Nephron progenitor cell (in vitro differentiated cells): Measurements from ENCODE around the gene GFOD1.
"Not testable (repeated sequence)": the region's sequence is repeated elsewhere in the genome, so short reads cannot be mapped to it uniquely, and the experiment has no call there.

Experiments used
- DNase-seq: peaks from one replicate; pipeline ENCODE4 v3.0.0; 2021
- H3K27ac Mint-ChIP-seq: 2 replicates; pipeline ENCODE4 v1.8.0; 2021; ENCODE audit warnings: mild to moderate bottlenecking, moderate library complexity, mixed read lengths
- H3K27me3 Mint-ChIP-seq: 2 replicates; pipeline ENCODE4 v1.8.0; 2021; ENCODE audit warnings: mild to moderate bottlenecking, low read depth, mixed read lengths; ENCODE audit not compliant: poor library complexity
- H3K36me3 Mint-ChIP-seq: 2 replicates; pipeline ENCODE4 v1.8.0; 2021; ENCODE audit warnings: low read depth, mixed read lengths
- H3K4me1 Mint-ChIP-seq: 2 replicates; pipeline ENCODE4 v1.8.0; 2021; ENCODE audit warnings: mixed read lengths
- H3K4me3 Mint-ChIP-seq: 2 replicates; pipeline ENCODE4 v1.8.0; 2021; ENCODE audit warnings: mild to moderate bottlenecking, moderate library complexity, mixed read lengths
- H3K9me3 Mint-ChIP-seq: 2 replicates; pipeline ENCODE4 v1.8.0; 2021; ENCODE audit warnings: mild to moderate bottlenecking, moderate library complexity, mixed read lengths
- CTCF ChIP-seq: fragments of 200-600 bp; sonication (generic); IDR thresholded peaks from 2 replicates; pipeline ENCODE4 v1.5.0; 2021; ENCODE audit warnings: antibody characterized with exemption

The GFOD1 gene

GRCh38 chr6:13444604-13445003 lies 42.8 kb downstream of the GFOD1 start:
- TF ChIP-seq CTCF: no peak
- Mint-ChIP-seq H3K9me3 (peaks cover 1% of the 10 kb centered on the region), H3K27me3 (peaks cover 2% of the 10 kb centered on the region), H3K27ac (no peak overlapping the region), H3K36me3 (peaks cover 2% of the 10 kb centered on the region), H3K4me3 (no peak overlapping the region), H3K4me1 (peaks cover 35% of the 10 kb centered on the region)
- DNase-seq: no peak

GRCh38 chr6:13443978-13444377 lies 43.4 kb downstream of the GFOD1 start:
- not testable (repeated sequence) for H3K27me3 Mint-ChIP-seq, H3K27ac Mint-ChIP-seq, H3K4me3 Mint-ChIP-seq, H3K9me3 Mint-ChIP-seq, DNase-seq, H3K36me3 Mint-ChIP-seq
- H3K4me1 Mint-ChIP-seq: peaks cover 35% of the 10 kb centered on the region

GRCh38 chr6:13441778-13442177 lies 45.6 kb downstream of the GFOD1 start:
- no peak for TF ChIP-seq CTCF
- Mint-ChIP-seq H3K4me3 (no peak overlapping the region), H3K4me1 (peaks cover 22% of the 10 kb centered on the region), H3K27ac (no peak overlapping the region), H3K9me3 (no peaks in the 10 kb centered on the region), H3K36me3 (no peaks in the 10 kb centered on the region), H3K27me3 (no peaks in the 10 kb centered on the region)
- DNase-seq: no peak

GRCh38 chr6:13439644-13440043 lies 47.8 kb downstream of the GFOD1 start:
- no peak for TF ChIP-seq CTCF
- Mint-ChIP-seq H3K9me3 (no peaks in the 10 kb centered on the region), H3K27ac (no peak overlapping the region), H3K36me3 (no peaks in the 10 kb centered on the region), H3K27me3 (peaks cover under 1% of the 10 kb centered on the region), H3K4me1 (peaks cover under 1% of the 10 kb centered on the region), H3K4me3 (no peak overlapping the region)
- DNase-seq: no peak

DNA sequence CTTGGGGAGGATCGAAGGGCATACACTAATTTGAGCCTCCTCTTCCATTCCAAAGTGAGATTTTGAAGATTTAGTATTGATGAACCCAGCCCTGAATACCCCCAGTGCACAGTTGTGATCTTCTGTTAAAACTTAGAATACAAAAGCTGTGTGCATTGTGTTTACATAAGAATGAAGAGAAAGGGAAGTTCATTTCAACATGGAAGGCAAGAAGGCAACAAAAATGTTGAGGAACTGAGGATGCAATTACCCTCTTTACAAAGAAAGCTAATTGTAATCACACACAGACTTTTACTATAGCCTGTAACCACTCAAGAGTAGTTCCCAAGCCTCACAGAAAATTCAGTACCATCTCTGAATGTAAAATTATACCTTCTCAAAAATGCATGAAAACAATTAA lies 49.3 kb downstream of the GFOD1 start:
- Mint-ChIP-seq H3K36me3 (no peaks in the 10 kb centered on the region), H3K27me3 (peaks cover 4% of the 10 kb centered on the region), H3K9me3 (peaks cover 5% of the 10 kb centered on the region), H3K27ac (no peak overlapping the region), H3K4me3 (no peak overlapping the region), H3K4me1 (no peaks in the 10 kb centered on the region)
- TF ChIP-seq CTCF: no peak
- no peak for DNase-seq

DNA sequence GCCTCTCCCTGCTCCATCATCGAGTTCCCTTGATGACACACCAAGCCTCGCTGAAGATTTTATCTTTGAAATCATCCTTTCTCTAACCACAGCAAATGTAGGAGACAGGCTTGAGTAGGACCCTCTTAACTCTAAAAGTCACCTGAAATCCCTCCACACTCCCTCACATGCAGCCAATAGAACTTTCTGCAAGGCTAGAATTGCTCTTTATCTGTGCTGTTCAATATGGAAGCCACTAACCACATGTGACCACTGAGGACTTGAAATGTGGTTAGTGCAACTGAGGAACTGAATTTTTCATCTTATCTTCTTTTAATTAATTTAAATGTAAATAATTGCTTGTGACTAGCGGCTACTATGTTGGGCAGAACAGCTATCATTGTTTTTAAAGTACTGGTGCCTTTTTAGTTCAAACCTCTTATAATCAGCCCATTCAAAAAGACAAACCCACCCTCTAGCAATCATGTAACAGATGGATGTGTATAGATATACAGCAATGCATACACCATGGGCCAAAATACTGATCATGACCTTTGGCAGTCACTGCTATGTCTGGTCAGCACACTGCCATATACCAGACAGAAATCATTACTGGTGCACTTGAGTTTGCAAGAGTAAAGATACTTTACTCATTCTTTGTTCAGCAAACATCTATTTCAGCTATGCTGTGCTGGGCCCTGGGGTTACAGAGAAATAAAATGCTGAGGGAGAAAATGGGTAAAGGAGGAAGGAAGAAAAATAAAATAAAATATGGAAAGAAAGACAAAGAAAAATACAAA lies 50.0 kb downstream of the GFOD1 start:
- no peaks in the 10 kb centered on the region for H3K36me3 Mint-ChIP-seq
- H3K4me1 Mint-ChIP-seq: no peaks in the 10 kb centered on the region
- H3K27me3 Mint-ChIP-seq: peaks cover 4% of the 10 kb centered on the region
- no peak for DNase-seq
- H3K4me3 Mint-ChIP-seq: no peak overlapping the region
- H3K27ac Mint-ChIP-seq: no peak overlapping the region
- peaks cover 5% of the 10 kb centered on the region for H3K9me3 Mint-ChIP-seq
- TF ChIP-seq CTCF: no peak
